ENCODE data around the gene NDOR1.

DNA sequence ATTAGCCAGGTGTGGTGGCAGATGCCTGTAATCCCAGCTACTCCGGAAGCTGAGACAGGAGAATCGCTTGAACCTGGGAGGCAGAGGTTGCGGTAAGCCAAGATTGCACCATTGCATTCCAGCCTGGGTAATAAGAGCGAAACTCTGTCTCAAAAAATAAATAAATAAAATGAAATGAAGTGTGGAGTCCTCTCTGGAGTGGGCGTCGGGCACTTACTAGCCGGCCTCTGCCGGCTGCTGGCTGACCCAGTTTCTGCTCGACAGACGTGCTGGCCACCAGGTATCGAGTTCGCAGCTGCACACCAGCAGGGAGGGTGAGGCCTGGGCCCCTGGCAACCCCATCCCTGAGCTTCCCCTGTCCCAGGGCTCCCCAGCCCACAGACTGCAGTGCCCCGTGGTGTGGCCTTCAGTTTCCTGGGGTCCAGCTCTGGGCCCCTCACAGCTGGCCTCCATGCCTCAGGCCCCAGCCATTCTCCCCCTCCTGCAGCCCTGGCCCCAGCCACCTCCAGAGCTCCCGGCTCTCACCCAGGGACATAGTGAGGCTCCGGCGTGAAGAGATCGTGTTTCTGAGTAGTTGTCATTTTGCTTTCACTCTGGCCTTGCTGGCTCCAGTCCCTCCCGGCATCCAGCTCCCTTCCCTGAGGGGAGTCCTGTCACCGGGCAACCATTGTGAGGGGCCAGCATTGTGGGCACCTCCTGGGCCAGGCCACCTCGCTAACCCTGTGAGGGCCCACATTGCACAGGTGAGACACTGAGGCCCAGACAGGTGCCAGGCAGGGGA lies 41.8 kb downstream of the NDOR1 start:
- TF ChIP-seq, protein P1, sequence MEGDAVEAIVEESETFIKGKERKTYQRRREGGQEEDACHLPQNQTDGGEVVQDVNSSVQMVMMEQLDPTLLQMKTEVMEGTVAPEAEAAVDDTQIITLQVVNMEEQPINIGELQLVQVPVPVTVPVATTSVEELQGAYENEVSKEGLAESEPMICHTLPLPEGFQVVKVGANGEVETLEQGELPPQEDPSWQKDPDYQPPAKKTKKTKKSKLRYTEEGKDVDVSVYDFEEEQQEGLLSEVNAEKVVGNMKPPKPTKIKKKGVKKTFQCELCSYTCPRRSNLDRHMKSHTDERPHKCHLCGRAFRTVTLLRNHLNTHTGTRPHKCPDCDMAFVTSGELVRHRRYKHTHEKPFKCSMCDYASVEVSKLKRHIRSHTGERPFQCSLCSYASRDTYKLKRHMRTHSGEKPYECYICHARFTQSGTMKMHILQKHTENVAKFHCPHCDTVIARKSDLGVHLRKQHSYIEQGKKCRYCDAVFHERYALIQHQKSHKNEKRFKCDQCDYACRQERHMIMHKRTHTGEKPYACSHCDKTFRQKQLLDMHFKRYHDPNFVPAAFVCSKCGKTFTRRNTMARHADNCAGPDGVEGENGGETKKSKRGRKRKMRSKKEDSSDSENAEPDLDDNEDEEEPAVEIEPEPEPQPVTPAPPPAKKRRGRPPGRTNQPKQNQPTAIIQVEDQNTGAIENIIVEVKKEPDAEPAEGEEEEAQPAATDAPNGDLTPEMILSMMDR (IDR thresholded peaks at IDR 0.05) = no peak
- TF ChIP-seq POLR2A (IDR thresholded peaks at IDR 0.05) = no peak
